ENCODE data around the gene RSPH6A. TPM values are rescaled to one million over a fixed set of nuclear protein-coding genes. Genes with fewer than 3 reads are reported as not detected.

Gene RSPH6A
- total RNA-seq, 4 donors from 2014 or later, result 0.23 TPM; not detected in 3

DNA sequence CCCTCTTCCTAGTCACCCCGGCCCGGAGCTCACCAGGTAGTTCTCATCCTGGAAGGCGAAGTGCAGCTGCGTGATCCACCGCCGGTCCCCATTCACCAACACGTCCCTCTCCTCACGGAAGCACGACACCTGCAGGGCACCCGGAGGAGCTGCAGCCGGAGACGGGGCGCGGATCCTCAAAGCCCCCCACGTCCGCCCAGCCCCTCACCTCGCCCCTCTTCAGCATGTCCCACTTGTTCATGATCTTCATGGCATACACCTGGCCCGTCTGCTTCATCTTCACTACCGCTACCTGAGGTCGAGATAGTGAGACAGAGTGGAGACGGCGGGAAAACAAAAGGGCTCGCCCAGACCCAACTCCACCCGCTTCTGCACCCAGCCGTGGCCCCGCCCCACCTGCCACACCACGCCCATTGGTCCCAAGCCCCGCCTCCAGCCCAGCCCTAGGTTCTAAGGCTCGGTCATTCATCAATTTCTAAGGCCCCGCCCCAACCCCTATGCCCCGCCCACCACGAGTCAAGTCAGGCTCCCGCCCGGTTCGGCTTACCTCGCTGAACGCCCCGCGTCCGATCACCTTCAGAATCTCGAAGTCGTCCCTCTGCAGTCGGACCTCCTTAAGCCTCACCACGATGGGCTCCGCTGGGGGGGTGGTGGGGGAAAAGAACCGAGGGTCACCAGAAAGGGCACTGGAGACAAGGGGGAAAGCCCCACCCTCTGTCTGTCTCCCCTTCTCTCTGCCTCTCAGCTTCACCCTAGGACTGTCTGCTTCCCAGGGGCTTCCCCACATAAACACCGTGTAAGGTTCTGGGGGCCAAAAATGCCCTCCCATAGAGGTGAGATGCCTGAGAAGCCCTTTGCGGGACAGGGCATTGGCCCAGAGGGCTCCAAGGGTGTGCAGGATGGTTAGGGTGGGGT, 35.6 kb downstream of the RSPH6A start:
- Histone ChIP-seq H3K36me3 (peaks cover 0 to 37% of the 10 kb centered on the region in 2 donors), H3K27ac (peak overlapping the region; percentile 75 to 97 (median 92)), H3K27me3 (no peaks in the 10 kb centered on the region), H3K4me3 (peak overlapping the region; percentile 66 to 90), H3K9me3 (no peaks in the 10 kb centered on the region), H3K4me1 (peaks cover 8 to 76% (median 18%) of the 10 kb centered on the region in 3 donors)
- 22% methylated on average over 7 of the region's 48 CpGs; no CpG with 5 or more reads in 1 of the 2 donors for WGBS, 2 donors (ENCODE audit: low coverage in 1 of 2)
- ATAC-seq, result peak; percentile 86
- TF ChIP-seq CTCF (IDR thresholded peaks at IDR 0.05) (peak in 3 of 4 experiments; percentile 81 to 87 (median 84)), POLR2AphosphoS5 (IDR thresholded peaks at IDR 0.05) (peak; percentile 31), EP300 (IDR thresholded peaks at IDR 0.05) (no peak), POLR2A (IDR thresholded peaks at IDR 0.05) (no peak)

GRCh38 chr19:45778010-45778661, 37.0 kb downstream of the RSPH6A start:
- no peak overlapping the region for H3K4me3 ChIP-seq
- 78 to 100% methylated on average over 1 to 8 of the region's 28 CpGs for WGBS, 2 donors (ENCODE audit: low coverage in 1 of 2)
- H3K9me3 ChIP-seq, result no peaks in the 10 kb centered on the region
- ATAC-seq, result no peak
- peak overlapping the region in 3 of 4 donors; percentile 88 to 97 (median 96) for H3K27ac ChIP-seq
- H3K4me1 ChIP-seq, result peaks cover 0 to 67% (median 5%) of the 10 kb centered on the region in 3 donors
- TF ChIP-seq CTCF (IDR thresholded peaks at IDR 0.05), result no peak
- TF ChIP-seq EP300 (IDR thresholded peaks at IDR 0.05), result no peak
- no peak for TF ChIP-seq POLR2A (IDR thresholded peaks at IDR 0.05)
- no peak for TF ChIP-seq POLR2AphosphoS5 (IDR thresholded peaks at IDR 0.05)
- H3K27me3 ChIP-seq, result no peaks in the 10 kb centered on the region
- H3K36me3 ChIP-seq, result peaks cover 0 to 48% of the 10 kb centered on the region in 2 donors

DNA sequence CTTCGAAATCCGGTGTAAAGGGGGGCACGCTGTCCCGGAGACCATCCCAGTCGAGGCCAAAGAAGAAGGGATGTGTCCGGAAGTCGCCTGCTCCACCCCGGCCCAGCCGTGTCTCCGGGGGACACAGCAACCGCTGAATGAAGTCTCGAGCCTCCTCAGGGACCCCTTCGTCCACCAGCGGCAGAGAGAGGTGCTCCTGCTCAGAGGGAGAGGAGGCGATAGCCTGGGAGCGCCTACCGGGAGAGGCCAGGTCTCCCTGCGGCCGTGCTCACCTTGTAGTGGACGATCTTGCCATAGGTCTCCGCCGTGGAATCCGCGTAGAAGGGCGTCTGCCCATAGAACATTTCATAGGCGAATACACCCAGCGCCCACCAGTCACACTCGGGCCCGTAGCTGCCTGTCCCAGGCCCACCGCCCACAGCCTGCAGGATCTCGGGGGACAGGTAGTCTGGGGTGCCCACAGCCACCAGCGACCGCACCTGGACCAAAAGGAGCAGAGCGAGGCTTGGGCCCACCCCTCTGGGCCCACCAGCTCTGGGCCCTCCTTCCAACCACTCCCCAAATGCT, 37.6 kb downstream of the RSPH6A start:
- Histone ChIP-seq H3K9me3 (no peaks in the 10 kb centered on the region), H3K36me3 (peaks cover 0 to 55% of the 10 kb centered on the region in 2 donors), H3K4me3 (no peak overlapping the region), H3K27ac (peak overlapping the region in 3 of 4 donors; percentile 88 to 97 (median 96)), H3K4me1 (peaks cover 0 to 67% (median 4%) of the 10 kb centered on the region in 3 donors), H3K27me3 (no peaks in the 10 kb centered on the region)
- ATAC-seq, result no peak
- TF ChIP-seq POLR2A (IDR thresholded peaks at IDR 0.05) (no peak), CTCF (IDR thresholded peaks at IDR 0.05) (no peak), EP300 (IDR thresholded peaks at IDR 0.05) (no peak), POLR2AphosphoS5 (IDR thresholded peaks at IDR 0.05) (no peak)
- 86 to 94% methylated on average over 1 to 11 of the region's 34 CpGs for WGBS, 2 donors (ENCODE audit: low coverage in 1 of 2)

- 87 to 92% methylated on average over 5 to 6 of the region's 9 CpGs for WGBS, 2 donors (ENCODE audit: low coverage in 1 of 2)
- H3K9me3 ChIP-seq, result no peaks in the 10 kb centered on the region
- H3K4me3 ChIP-seq, result no peak overlapping the region
- H3K27me3 ChIP-seq, result no peaks in the 10 kb centered on the region
- H3K27ac ChIP-seq, result peak overlapping the region in 1 of 4 donors; percentile 19
- no peak for ATAC-seq
- H3K36me3 ChIP-seq, result peaks cover 0 to 64% of the 10 kb centered on the region in 2 donors
- TF ChIP-seq POLR2A (IDR thresholded peaks at IDR 0.05), result no peak
- no peak for TF ChIP-seq POLR2AphosphoS5 (IDR thresholded peaks at IDR 0.05)
- TF ChIP-seq CTCF (IDR thresholded peaks at IDR 0.05), result no peak
- TF ChIP-seq EP300 (IDR thresholded peaks at IDR 0.05), result no peak
- peaks cover 0 to 64% (median 11%) of the 10 kb centered on the region in 3 donors for H3K4me1 ChIP-seq
These were observed 40.3 kb downstream of the RSPH6A start for GRCh38 chr19:45774765-45775164.

Data from gastroesophageal sphincter (tissue), 4 donors.